ENCODE measurements around the gene NYAP2. TPM values are rescaled to one million over a fixed set of nuclear protein-coding genes. Genes with fewer than 3 reads are reported as not detected.
A peak's percentile ranks its signal among the peaks of the same experiment; 100 is the strongest.

NYAP2 gene
- total RNA-seq, 2 experiments from 2014 or later, result 0.09 TPM; not detected in 1

- H3K4me2 ChIP-seq (ENCODE audit: low read length), result no peak overlapping the region
- no peaks in the 10 kb centered on the region for H3K79me2 ChIP-seq (ENCODE audit: insufficient read depth, low read depth, low read length)
- DNase-seq (ENCODE audit: low spot score), result no peak
- BruUV-seq (replicated peaks), result no TSS peak
- CTCF ChIA-PET (ENCODE audit: unreplicated experiment), result no interaction called here
- no peaks in the 10 kb centered on the region for H3K9me2 ChIP-seq (ENCODE audit: insufficient read depth, low read length)
- no peak overlapping the region for H2AFZ ChIP-seq (ENCODE audit: low read length)
- no peaks in the 10 kb centered on the region for H4K20me1 ChIP-seq (ENCODE audit: insufficient read depth, low read length)
- no peak overlapping the region for H3K27ac ChIP-seq (ENCODE audit: low read depth, low read length, poor library complexity, severe bottlenecking)
- intact Hi-C loops (cut with micrococcal nuclease; ENCODE audit: unreplicated experiment), result no loop called here
- no peak overlapping the region for H3K4me3 ChIP-seq (ENCODE audit: low read depth, low read length, poor library complexity, severe bottlenecking)
- no peaks in the 10 kb centered on the region for H3K9me3 ChIP-seq (ENCODE audit: low read length)
- no peaks in the 10 kb centered on the region for H3K4me1 ChIP-seq (ENCODE audit: insufficient read depth, low read length, poor library complexity, severe bottlenecking)
- POLR2A ChIA-PET, result interaction anchor here (1.9 kb wide), 1 partner anchor 25 kb away, joined by 7 read pairs; no protein-coding TSS in a partner anchor
- TF ChIP-seq, protein P1, sequence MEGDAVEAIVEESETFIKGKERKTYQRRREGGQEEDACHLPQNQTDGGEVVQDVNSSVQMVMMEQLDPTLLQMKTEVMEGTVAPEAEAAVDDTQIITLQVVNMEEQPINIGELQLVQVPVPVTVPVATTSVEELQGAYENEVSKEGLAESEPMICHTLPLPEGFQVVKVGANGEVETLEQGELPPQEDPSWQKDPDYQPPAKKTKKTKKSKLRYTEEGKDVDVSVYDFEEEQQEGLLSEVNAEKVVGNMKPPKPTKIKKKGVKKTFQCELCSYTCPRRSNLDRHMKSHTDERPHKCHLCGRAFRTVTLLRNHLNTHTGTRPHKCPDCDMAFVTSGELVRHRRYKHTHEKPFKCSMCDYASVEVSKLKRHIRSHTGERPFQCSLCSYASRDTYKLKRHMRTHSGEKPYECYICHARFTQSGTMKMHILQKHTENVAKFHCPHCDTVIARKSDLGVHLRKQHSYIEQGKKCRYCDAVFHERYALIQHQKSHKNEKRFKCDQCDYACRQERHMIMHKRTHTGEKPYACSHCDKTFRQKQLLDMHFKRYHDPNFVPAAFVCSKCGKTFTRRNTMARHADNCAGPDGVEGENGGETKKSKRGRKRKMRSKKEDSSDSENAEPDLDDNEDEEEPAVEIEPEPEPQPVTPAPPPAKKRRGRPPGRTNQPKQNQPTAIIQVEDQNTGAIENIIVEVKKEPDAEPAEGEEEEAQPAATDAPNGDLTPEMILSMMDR (conservative IDR thresholded peaks at IDR 0.05; ENCODE audit: low read length), result no peak
- no peak for TF ChIP-seq EZH2phosphoT487 (IDR thresholded peaks at IDR 0.05; ENCODE audit: borderline replicate concordance, low read depth, low read length)
- no peaks in the 10 kb centered on the region for H3K36me3 ChIP-seq (ENCODE audit: insufficient read depth, low read length)
Measured at GRCh38 chr2:225650041-225650440, 250.5 kb downstream of the NYAP2 start.

DNA sequence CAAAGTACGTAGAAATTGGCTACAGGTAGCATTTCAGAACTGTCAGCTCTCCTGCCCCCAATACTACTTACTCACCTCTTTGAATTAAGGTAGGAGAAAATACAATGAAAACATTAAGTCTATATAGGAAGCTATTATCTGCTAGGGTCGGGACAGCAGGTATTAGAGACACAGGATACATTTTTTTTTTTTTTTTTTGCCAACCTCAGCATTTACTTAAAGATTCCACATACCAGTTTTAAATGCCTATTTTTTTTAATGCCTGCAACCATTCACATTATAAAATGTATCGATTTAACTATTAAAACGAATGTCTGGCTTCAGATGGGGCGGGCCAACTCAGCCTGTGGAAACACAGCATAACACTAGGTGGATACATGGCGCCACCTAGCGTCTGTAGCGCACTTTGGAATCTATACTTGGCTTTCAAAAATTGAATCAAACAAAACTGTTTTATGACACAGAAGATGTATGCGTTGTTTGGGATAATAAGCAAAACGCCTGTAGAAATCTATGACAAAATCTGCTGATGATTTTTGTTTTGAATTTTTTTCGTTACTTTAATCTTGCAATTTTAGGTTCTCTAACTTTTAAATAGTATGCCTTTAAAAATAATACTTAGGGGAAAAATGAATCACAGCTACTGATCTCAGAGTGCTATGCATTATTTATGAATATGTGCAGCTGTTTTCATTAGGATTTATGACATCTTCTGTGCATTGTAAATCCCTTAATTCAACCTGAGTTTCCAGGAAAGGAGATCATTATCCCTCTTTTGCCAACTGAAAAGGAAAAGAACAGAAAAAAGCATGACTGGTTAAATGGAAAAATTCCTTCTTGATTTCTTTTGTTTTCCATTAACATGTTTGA lies 261.0 kb downstream of the NYAP2 start:
- no peaks in the 10 kb centered on the region for H3K9me3 ChIP-seq (ENCODE audit: low read length)
- no peak overlapping the region for H3K4me2 ChIP-seq (ENCODE audit: low read length)
- H4K20me1 ChIP-seq (ENCODE audit: insufficient read depth, low read length), result no peaks in the 10 kb centered on the region
- no TSS peak for BruUV-seq (replicated peaks)
- TF ChIP-seq EZH2phosphoT487 (IDR thresholded peaks at IDR 0.05; ENCODE audit: borderline replicate concordance, low read depth, low read length), result no peak
- TF ChIP-seq, protein P1 (conservative IDR thresholded peaks at IDR 0.05; ENCODE audit: low read length), result peak; percentile 98
- POLR2A ChIA-PET, result interaction anchor here (0.6 kb wide), 1 partner anchor 407 kb away, joined by 5 read pairs; no protein-coding TSS in a partner anchor
- H3K4me3 ChIP-seq (ENCODE audit: low read depth, low read length, poor library complexity, severe bottlenecking), result no peak overlapping the region
- H3K36me3 ChIP-seq (ENCODE audit: insufficient read depth, low read length), result no peaks in the 10 kb centered on the region
- CTCF ChIA-PET (ENCODE audit: unreplicated experiment), result interaction anchor here (0.8 kb wide), 1 partner anchor 538 kb away, joined by 3 read pairs; no protein-coding TSS in a partner anchor
- H3K9me2 ChIP-seq (ENCODE audit: insufficient read depth, low read length), result no peaks in the 10 kb centered on the region
- peak; percentile 75 for DNase-seq (ENCODE audit: low spot score)
- no peaks in the 10 kb centered on the region for H3K4me1 ChIP-seq (ENCODE audit: insufficient read depth, low read length, poor library complexity, severe bottlenecking)
- no peaks in the 10 kb centered on the region for H3K79me2 ChIP-seq (ENCODE audit: insufficient read depth, low read depth, low read length)
- H2AFZ ChIP-seq (ENCODE audit: low read length), result no peak overlapping the region
- intact Hi-C loops (cut with micrococcal nuclease; ENCODE audit: unreplicated experiment), result loop anchor here (1.0 to 10.0 kb wide), 6 partner anchors 378 to 1574 kb away; no protein-coding TSS in a partner anchor
- H3K27ac ChIP-seq (ENCODE audit: low read depth, low read length, poor library complexity, severe bottlenecking), result no peak overlapping the region

- intact Hi-C loops (cut with micrococcal nuclease; ENCODE audit: unreplicated experiment), result loop anchor here (5.0 to 10.0 kb wide), 3 partner anchors 380 to 1573 kb away; no protein-coding TSS in a partner anchor
- Histone ChIP-seq H3K36me3 (ENCODE audit: insufficient read depth, low read length) (no peaks in the 10 kb centered on the region), H3K9me2 (ENCODE audit: insufficient read depth, low read length) (no peaks in the 10 kb centered on the region), H2AFZ (ENCODE audit: low read length) (no peak overlapping the region), H4K20me1 (ENCODE audit: insufficient read depth, low read length) (no peaks in the 10 kb centered on the region), H3K4me3 (ENCODE audit: low read depth, low read length, poor library complexity, severe bottlenecking) (no peak overlapping the region), H3K4me1 (ENCODE audit: insufficient read depth, low read length, poor library complexity, severe bottlenecking) (no peaks in the 10 kb centered on the region), H3K79me2 (ENCODE audit: insufficient read depth, low read depth, low read length) (no peaks in the 10 kb centered on the region), H3K27ac (ENCODE audit: low read depth, low read length, poor library complexity, severe bottlenecking) (no peak overlapping the region), H3K9me3 (ENCODE audit: low read length) (no peaks in the 10 kb centered on the region), H3K4me2 (ENCODE audit: low read length) (no peak overlapping the region)
- CTCF ChIA-PET (ENCODE audit: unreplicated experiment), result no interaction called here
- TF ChIP-seq, protein P1 (conservative IDR thresholded peaks at IDR 0.05; ENCODE audit: low read length), result no peak
- TF ChIP-seq EZH2phosphoT487 (IDR thresholded peaks at IDR 0.05; ENCODE audit: borderline replicate concordance, low read depth, low read length), result no peak
- no peak for DNase-seq (ENCODE audit: low spot score)
- no TSS peak for BruUV-seq (replicated peaks)
- POLR2A ChIA-PET, result interaction anchor here (0.6 kb wide), 1 partner anchor 1111 kb away, joined by 3 read pairs; no protein-coding TSS in a partner anchor
Measured at GRCh38 chr2:225662101-225662500, 262.6 kb downstream of the NYAP2 start.

Measured in OCI-LY7 (cell line).